Epithelial cell of proximal tubule (primary cell): ENCODE data around the gene TPCN1. TPM values are rescaled to one million over a fixed set of nuclear protein-coding genes. Genes with fewer than 3 reads are reported as not detected.

ENCODE experiments used
- DNase-seq: peaks from one replicate; pipeline ENCODE4 v3.0.0-alpha.2; 2011; ENCODE audit warnings: low read depth
- H3K4me3 ChIP-seq: 2 replicates; pipeline ENCODE4 v1.5.1; 2011; ENCODE audit warnings: low read depth, mild to moderate bottlenecking, low read length
- CTCF ChIP-seq: conservative IDR thresholded peaks from 2 replicates; pipeline ENCODE4 v1.5.1; 2012; ENCODE audit warnings: low read depth, mild to moderate bottlenecking, low read length
- total RNA-seq: library from RNA; depleted of rRNA; stranded (reverse); fragments of >200 nt; gene quantifications from 2 replicates; pipeline ENCODE4 v1.2.3, GENCODE V29; 2015

The TPCN1 gene
- total RNA-seq, 1 donor from 2014 or later = 32.0 TPM

GRCh38 chr12:113273053-113273725, 51.9 kb downstream of the TPCN1 start:
- no peak for DNase-seq
- no peak overlapping the region for H3K4me3 ChIP-seq
- no peak for TF ChIP-seq CTCF

DNA sequence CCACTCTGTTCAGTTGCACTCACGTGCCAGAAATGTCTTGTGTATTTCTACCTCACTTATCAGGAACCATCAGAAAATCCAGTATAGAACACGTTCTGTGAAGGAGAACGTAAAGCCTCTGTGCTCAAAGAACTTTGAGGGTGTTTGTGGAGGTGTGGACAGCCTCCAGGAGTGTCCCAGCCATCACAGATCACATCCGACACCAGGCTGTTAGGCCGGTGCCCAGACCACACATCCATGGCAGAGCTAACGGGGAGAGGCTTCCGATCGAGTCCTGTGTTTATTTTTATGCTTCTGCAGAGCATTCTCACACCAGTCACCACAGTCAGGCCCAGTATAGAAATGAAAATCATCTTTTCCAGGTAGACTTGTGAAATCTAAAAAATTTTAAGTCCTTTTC, 53.6 kb downstream of the TPCN1 start:
- DNase-seq = no peak
- no peak for TF ChIP-seq CTCF
- no peak overlapping the region for H3K4me3 ChIP-seq

DNA sequence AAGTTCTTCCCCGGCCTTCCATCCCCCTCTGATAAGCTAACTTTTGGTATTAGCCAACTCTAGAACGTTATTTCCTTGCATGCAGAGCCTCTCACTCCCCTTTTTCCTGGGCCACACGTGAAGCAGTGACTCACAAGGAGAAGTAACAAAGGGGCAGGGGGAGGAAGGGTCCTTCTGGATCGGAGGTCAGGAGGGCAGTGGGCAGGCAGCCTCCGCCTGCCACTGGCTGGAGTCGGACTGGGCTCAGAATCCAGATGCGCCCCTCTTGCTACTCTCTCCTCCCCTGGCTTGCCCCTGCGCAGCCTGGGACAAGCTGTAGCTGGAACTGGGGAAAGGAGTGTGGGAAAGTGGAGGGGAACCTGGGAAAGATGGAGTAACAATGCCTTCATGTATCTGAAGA, 55.0 kb downstream of the TPCN1 start:
- H3K4me3 ChIP-seq = no peak overlapping the region
- no peak for TF ChIP-seq CTCF
- DNase-seq = no peak

DNA sequence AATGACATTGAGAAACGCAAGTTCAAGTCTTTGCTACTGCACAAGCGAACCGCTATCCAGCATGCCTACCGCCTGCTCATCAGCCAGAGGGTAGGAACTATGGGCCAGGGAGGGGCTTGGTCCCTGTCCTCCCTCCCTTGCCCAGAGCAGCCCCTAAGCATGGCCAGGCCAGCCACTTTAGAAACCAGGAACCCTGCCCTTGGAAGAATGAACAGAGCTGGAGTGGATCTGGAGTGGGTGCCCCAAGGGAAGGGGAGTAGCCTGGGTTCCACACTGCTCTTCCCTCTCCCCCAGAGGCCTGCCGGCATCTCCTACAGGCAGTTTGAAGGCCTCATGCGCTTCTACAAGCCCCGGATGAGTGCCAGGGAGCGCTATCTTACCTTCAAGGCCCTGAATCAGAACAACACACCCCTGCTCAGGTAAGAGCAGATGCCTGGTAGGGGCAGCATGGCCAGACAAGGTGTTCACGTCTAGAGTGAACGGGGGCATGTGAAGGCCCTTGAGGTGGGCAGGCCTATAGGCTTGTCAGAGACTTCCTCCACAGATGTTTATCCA, 55.8 kb downstream of the TPCN1 start:
- no peak overlapping the region for H3K4me3 ChIP-seq
- DNase-seq = no peak
- no peak for TF ChIP-seq CTCF

GRCh38 chr12:113277511-113277910, 56.2 kb downstream of the TPCN1 start:
- DNase-seq = no peak
- H3K4me3 ChIP-seq = no peak overlapping the region
- no peak for TF ChIP-seq CTCF

DNA sequence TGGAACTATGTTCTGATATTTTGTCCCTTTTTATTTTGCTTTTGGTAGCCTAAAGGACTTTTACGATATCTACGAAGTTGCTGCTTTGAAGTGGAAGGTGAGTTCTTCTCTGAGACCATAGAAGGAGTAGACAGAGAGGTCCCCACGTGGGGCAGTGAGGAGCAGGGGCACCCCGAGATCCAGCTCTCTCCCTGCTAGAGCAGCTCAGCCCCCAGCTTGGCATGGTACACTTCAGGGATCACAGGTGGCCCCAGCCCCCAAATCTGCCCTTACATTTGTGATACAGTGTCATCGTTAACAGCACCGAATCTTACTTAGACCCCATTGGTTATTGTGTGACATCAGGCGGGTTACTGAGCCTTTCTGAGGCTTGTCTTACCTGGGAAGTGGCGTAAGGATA, 56.9 kb downstream of the TPCN1 start:
- no peak for DNase-seq
- H3K4me3 ChIP-seq = no peak overlapping the region
- TF ChIP-seq CTCF = no peak

GRCh38 chr12:113278633-113279032, 57.4 kb downstream of the TPCN1 start:
- H3K4me3 ChIP-seq = no peak overlapping the region
- no peak for TF ChIP-seq CTCF
- DNase-seq = no peak
